ENCODE data around the gene RASSF5. TPM values are rescaled to one million over a fixed set of nuclear protein-coding genes. Genes with fewer than 3 reads are reported as not detected.
A peak's percentile ranks its signal among the peaks of the same experiment; 100 is the strongest.

Gene RASSF5
- total and polyA plus RNA-seq, 9 of the 15 experiments (the other 6 are each of a cell fraction or from before 2014, with no cell fraction given), result 6.1 to 41.0 (median 25.2) TPM

GRCh38 chr1:206503591-206504362 lies 3.6 kb upstream of the RASSF5 start (continued):
- TF ChIP-seq MYC (IDR thresholded peaks at IDR 0.05; ENCODE audit: low read depth, low read length) (peak; percentile 19; the same call in 1 of the 2 replicates), MYC (CRISPR knock-in tag; IDR thresholded peaks at IDR 0.05; ENCODE audit: borderline replicate concordance, low read depth) (no peak), TEAD4 (IDR thresholded peaks at IDR 0.05; ENCODE audit: low read length) (no peak), TEAD4 (CRISPR knock-in tag; IDR thresholded peaks at IDR 0.05; ENCODE audit: borderline replicate concordance) (no peak), ASH1L (IDR thresholded peaks at IDR 0.05; ENCODE audit: borderline replicate concordance, low read depth, partially characterized antibody) (no peak), ZNF785 (CRISPR knock-in tag; IDR thresholded peaks at IDR 0.05) (no peak), GTF3C2 (IDR thresholded peaks at IDR 0.05; ENCODE audit: borderline replicate concordance, extremely low read depth, insufficient read length) (no peak), HEY1 (CRISPR knock-in tag; IDR thresholded peaks at IDR 0.05; ENCODE audit: borderline replicate concordance) (no peak), PTTG1 (tag; IDR thresholded peaks at IDR 0.05; ENCODE audit: low read depth) (no peak), ZNF668 (CRISPR knock-in tag; IDR thresholded peaks at IDR 0.05) (no peak), ZNF592 (IDR thresholded peaks at IDR 0.05) (0 out of 2 replicates have a peak, but pooled peaks have one; percentile 46), JUND (IDR thresholded peaks at IDR 0.05; ENCODE audit: borderline replicate concordance, low read depth, low read length) (peak; percentile 95), JUND (tag; IDR thresholded peaks at IDR 0.05; ENCODE audit: borderline replicate concordance, low read depth, low read length) (peak; percentile 93; the same call in 2 of the 3 replicates)
- TF ChIP-seq, protein P1, sequence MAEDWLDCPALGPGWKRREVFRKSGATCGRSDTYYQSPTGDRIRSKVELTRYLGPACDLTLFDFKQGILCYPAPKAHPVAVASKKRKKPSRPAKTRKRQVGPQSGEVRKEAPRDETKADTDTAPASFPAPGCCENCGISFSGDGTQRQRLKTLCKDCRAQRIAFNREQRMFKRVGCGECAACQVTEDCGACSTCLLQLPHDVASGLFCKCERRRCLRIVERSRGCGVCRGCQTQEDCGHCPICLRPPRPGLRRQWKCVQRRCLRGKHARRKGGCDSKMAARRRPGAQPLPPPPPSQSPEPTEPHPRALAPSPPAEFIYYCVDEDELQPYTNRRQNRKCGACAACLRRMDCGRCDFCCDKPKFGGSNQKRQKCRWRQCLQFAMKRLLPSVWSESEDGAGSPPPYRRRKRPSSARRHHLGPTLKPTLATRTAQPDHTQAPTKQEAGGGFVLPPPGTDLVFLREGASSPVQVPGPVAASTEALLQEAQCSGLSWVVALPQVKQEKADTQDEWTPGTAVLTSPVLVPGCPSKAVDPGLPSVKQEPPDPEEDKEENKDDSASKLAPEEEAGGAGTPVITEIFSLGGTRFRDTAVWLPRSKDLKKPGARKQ (CRISPR knock-in tag; IDR thresholded peaks at IDR 0.05), result no peak
- TF ChIP-seq, protein P2, sequence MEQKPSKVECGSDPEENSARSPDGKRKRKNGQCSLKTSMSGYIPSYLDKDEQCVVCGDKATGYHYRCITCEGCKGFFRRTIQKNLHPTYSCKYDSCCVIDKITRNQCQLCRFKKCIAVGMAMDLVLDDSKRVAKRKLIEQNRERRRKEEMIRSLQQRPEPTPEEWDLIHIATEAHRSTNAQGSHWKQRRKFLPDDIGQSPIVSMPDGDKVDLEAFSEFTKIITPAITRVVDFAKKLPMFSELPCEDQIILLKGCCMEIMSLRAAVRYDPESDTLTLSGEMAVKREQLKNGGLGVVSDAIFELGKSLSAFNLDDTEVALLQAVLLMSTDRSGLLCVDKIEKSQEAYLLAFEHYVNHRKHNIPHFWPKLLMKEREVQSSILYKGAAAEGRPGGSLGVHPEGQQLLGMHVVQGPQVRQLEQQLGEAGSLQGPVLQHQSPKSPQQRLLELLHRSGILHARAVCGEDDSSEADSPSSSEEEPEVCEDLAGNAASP (IDR thresholded peaks at IDR 0.05), result no peak

Data from K562 (cell line).